ENCODE results near the gene SNCG. TPM values are rescaled to one million over a fixed set of nuclear protein-coding genes. Genes with fewer than 3 reads are reported as not detected.

Gene SNCG
- polyA plus RNA-seq, 1 donor from 2014 or later, result 6.1 TPM

- TF ChIP-seq CTCF (IDR thresholded peaks at IDR 0.05; ENCODE audit: poor library complexity, severe bottlenecking) (no peak), EP300 (conservative IDR thresholded peaks at IDR 0.05; ENCODE audit: poor library complexity, severe bottlenecking) (no peak), MXI1 (conservative IDR thresholded peaks at IDR 0.05; ENCODE audit: poor library complexity, severe bottlenecking) (no peak), REST (IDR thresholded peaks at IDR 0.05; ENCODE audit: borderline replicate concordance) (no peak), RAD21 (conservative IDR thresholded peaks at IDR 0.05) (no peak), SMC3 (conservative IDR thresholded peaks at IDR 0.05; ENCODE audit: poor library complexity) (no peak), TAF1 (IDR thresholded peaks at IDR 0.05; ENCODE audit: low read depth) (no peak), EZH2 (IDR thresholded peaks at IDR 0.05; ENCODE audit: borderline replicate concordance, insufficient read depth, low read length, poor library complexity, severe bottlenecking) (no peak), POLR2AphosphoS5 (IDR thresholded peaks at IDR 0.05) (no peak)
- H3K4me2 ChIP-seq (ENCODE audit: low read length), result no peak overlapping the region
- no peaks in the 10 kb centered on the region for H3K9me3 ChIP-seq (ENCODE audit: low read length)
- no peak overlapping the region for H3K4me3 ChIP-seq (ENCODE audit: low read length)
- no peak overlapping the region for H3K27ac ChIP-seq (ENCODE audit: low read length)
- no peaks in the 10 kb centered on the region for H4K20me1 ChIP-seq (ENCODE audit: insufficient read depth)
- peaks cover 17% of the 10 kb centered on the region for H3K27me3 ChIP-seq (ENCODE audit: insufficient read depth, low read depth, low read length)
- no peaks in the 10 kb centered on the region for H3K36me3 ChIP-seq (ENCODE audit: insufficient read depth, low read length)
- H3K79me2 ChIP-seq (replicated peaks; ENCODE audit: insufficient read depth, low read length), result no peaks in the 10 kb centered on the region
- H2AFZ ChIP-seq (ENCODE audit: low read depth, low read length), result no peak overlapping the region
- no peak overlapping the region for H3K9ac ChIP-seq (ENCODE audit: low read length)
- H3F3A ChIP-seq (ENCODE audit: insufficient read depth, low read length, poor library complexity, severe bottlenecking), result no peaks in the 10 kb centered on the region
- H3K9me2 ChIP-seq (ENCODE audit: insufficient read depth, low read length), result no peaks in the 10 kb centered on the region
Observed at GRCh38 chr10:86968994-86969355, 10.6 kb downstream of the SNCG start.

- Histone ChIP-seq H3K79me2 (replicated peaks; ENCODE audit: insufficient read depth, low read length) (no peaks in the 10 kb centered on the region), H3K9ac (ENCODE audit: low read length) (no peak overlapping the region), H3F3A (ENCODE audit: insufficient read depth, low read length, poor library complexity, severe bottlenecking) (no peaks in the 10 kb centered on the region), H3K36me3 (ENCODE audit: insufficient read depth, low read length) (no peaks in the 10 kb centered on the region), H3K4me2 (ENCODE audit: low read length) (no peak overlapping the region), H3K27ac (ENCODE audit: low read length) (no peak overlapping the region), H3K9me2 (ENCODE audit: insufficient read depth, low read length) (no peaks in the 10 kb centered on the region), H3K27me3 (ENCODE audit: insufficient read depth, low read depth, low read length) (peaks cover 17% of the 10 kb centered on the region), H3K9me3 (ENCODE audit: low read length) (no peaks in the 10 kb centered on the region), H2AFZ (ENCODE audit: low read depth, low read length) (no peak overlapping the region), H3K4me3 (ENCODE audit: low read length) (no peak overlapping the region), H4K20me1 (ENCODE audit: insufficient read depth) (no peaks in the 10 kb centered on the region)
- TF ChIP-seq EZH2 (IDR thresholded peaks at IDR 0.05; ENCODE audit: borderline replicate concordance, insufficient read depth, low read length, poor library complexity, severe bottlenecking), result no peak
- TF ChIP-seq EP300 (conservative IDR thresholded peaks at IDR 0.05; ENCODE audit: poor library complexity, severe bottlenecking), result no peak
- no peak for TF ChIP-seq TAF1 (IDR thresholded peaks at IDR 0.05; ENCODE audit: low read depth)
- TF ChIP-seq POLR2AphosphoS5 (IDR thresholded peaks at IDR 0.05), result no peak
- no peak for TF ChIP-seq MXI1 (conservative IDR thresholded peaks at IDR 0.05; ENCODE audit: poor library complexity, severe bottlenecking)
- TF ChIP-seq CTCF (IDR thresholded peaks at IDR 0.05; ENCODE audit: poor library complexity, severe bottlenecking), result no peak
Observed at GRCh38 chr10:86969421-86970041, 11.1 kb downstream of the SNCG start.
